Choroid plexus epithelial cell (primary cell): ENCODE results near the gene KCNMA1.

Experiments
- DNase-seq: peaks from one replicate; pipeline ENCODE4 v3.0.0-alpha.2; 2010; ENCODE audit warnings: low read depth
- H3K4me3 ChIP-seq: 2 replicates; pipeline ENCODE4 v1.5.1; 2011; ENCODE audit warnings: low read depth, mild to moderate bottlenecking, control low read depth, low read length, moderate library complexity
- CTCF ChIP-seq: conservative IDR thresholded peaks from 2 replicates; pipeline ENCODE4 v1.5.1; 2011; ENCODE audit warnings: low read depth, mild to moderate bottlenecking, control low read depth, inconsistent platforms, low read length, moderate library complexity

KCNMA1 gene

GRCh38 chr10:77233466-77233865 is 404.1 kb downstream of the KCNMA1 start:
- DNase-seq: no peak
- TF ChIP-seq CTCF: no peak
- no peak overlapping the region for H3K4me3 ChIP-seq

- no peak overlapping the region for H3K4me3 ChIP-seq
- no peak for TF ChIP-seq CTCF
- no peak for DNase-seq
These were observed 405.6 kb downstream of the KCNMA1 start for GRCh38 chr10:77231884-77232610.

GRCh38 chr10:77231375-77231774 is 406.2 kb downstream of the KCNMA1 start:
- TF ChIP-seq CTCF: no peak
- no peak overlapping the region for H3K4me3 ChIP-seq
- DNase-seq: no peak

GRCh38 chr10:77230194-77230593 is 407.4 kb downstream of the KCNMA1 start:
- DNase-seq: peak; percentile 55
- H3K4me3 ChIP-seq: no peak overlapping the region
- TF ChIP-seq CTCF: no peak

GRCh38 chr10:77229704-77230103 is 407.9 kb downstream of the KCNMA1 start:
- no peak overlapping the region for H3K4me3 ChIP-seq
- no peak for TF ChIP-seq CTCF
- DNase-seq: no peak

GRCh38 chr10:77228559-77228958 is 409.0 kb downstream of the KCNMA1 start:
- no peak for TF ChIP-seq CTCF
- H3K4me3 ChIP-seq: no peak overlapping the region
- no peak for DNase-seq
